ENCODE results near the gene JARID2.

Gene JARID2

GRCh38 chr6:15331629-15332251, 85.9 kb downstream of the JARID2 start:
- no peak for DNase-seq (ENCODE audit: low read depth, low spot score)

- DNase-seq (ENCODE audit: low read depth, low spot score), result no peak
These were observed 86.6 kb downstream of the JARID2 start for GRCh38 chr6:15332446-15332845.

GRCh38 chr6:15335385-15335784, 89.5 kb downstream of the JARID2 start:
- no peak for DNase-seq (ENCODE audit: low read depth, low spot score)

GRCh38 chr6:15335916-15336315, 90.0 kb downstream of the JARID2 start:
- no peak for DNase-seq (ENCODE audit: low read depth, low spot score)

GRCh38 chr6:15336900-15337560, 91.2 kb downstream of the JARID2 start:
- DNase-seq (ENCODE audit: low read depth, low spot score), result no peak

GRCh38 chr6:15337582-15337981, 91.7 kb downstream of the JARID2 start:
- DNase-seq (ENCODE audit: low read depth, low spot score), result no peak

- DNase-seq (ENCODE audit: low read depth, low spot score), result no peak
These were observed 92.6 kb downstream of the JARID2 start for GRCh38 chr6:15338476-15338875.

- no peak for DNase-seq (ENCODE audit: low read depth, low spot score)
These were observed 93.2 kb downstream of the JARID2 start for GRCh38 chr6:15339081-15339480.

- DNase-seq (ENCODE audit: low read depth, low spot score), result no peak
These were observed 94.3 kb downstream of the JARID2 start for GRCh38 chr6:15340105-15340601.

GRCh38 chr6:15340775-15341174, 94.9 kb downstream of the JARID2 start:
- no peak for DNase-seq (ENCODE audit: low read depth, low spot score)

GRCh38 chr6:15341311-15342001, 95.6 kb downstream of the JARID2 start:
- DNase-seq (ENCODE audit: low read depth, low spot score), result no peak

- DNase-seq (ENCODE audit: low read depth, low spot score), result no peak
These were observed 96.2 kb downstream of the JARID2 start for GRCh38 chr6:15342114-15342513.

- no peak for DNase-seq (ENCODE audit: low read depth, low spot score)
These were observed 97.8 kb downstream of the JARID2 start for GRCh38 chr6:15343490-15344191.

- no peak for DNase-seq (ENCODE audit: low read depth, low spot score)
These were observed 98.3 kb downstream of the JARID2 start for GRCh38 chr6:15344192-15344519.

- DNase-seq (ENCODE audit: low read depth, low spot score), result no peak
These were observed 99.0 kb downstream of the JARID2 start for GRCh38 chr6:15344831-15345230.

GRCh38 chr6:15346315-15346714, 100.4 kb downstream of the JARID2 start:
- no peak for DNase-seq (ENCODE audit: low read depth, low spot score)

GRCh38 chr6:15348528-15348927, 102.7 kb downstream of the JARID2 start:
- DNase-seq (ENCODE audit: low read depth, low spot score), result no peak

GRCh38 chr6:15349379-15349778, 103.5 kb downstream of the JARID2 start:
- no peak for DNase-seq (ENCODE audit: low read depth, low spot score)

GRCh38 chr6:15350386-15351083, 104.7 kb downstream of the JARID2 start:
- DNase-seq (ENCODE audit: low read depth, low spot score), result no peak

GRCh38 chr6:15351631-15352030, 105.8 kb downstream of the JARID2 start:
- no peak for DNase-seq (ENCODE audit: low read depth, low spot score)

GRCh38 chr6:15352220-15352619, 106.4 kb downstream of the JARID2 start:
- DNase-seq (ENCODE audit: low read depth, low spot score), result no peak

GRCh38 chr6:15352845-15353244, 107.0 kb downstream of the JARID2 start:
- DNase-seq (ENCODE audit: low read depth, low spot score), result no peak
